IMR-90 (cell line): ENCODE results near the gene POLR1A. TPM values are rescaled to one million over a fixed set of nuclear protein-coding genes. Genes with fewer than 3 reads are reported as not detected.
A peak's percentile ranks its signal among the peaks of the same experiment; 100 is the strongest.

Source experiments
- ATAC-seq: fragments of 200-7000 bp; cut with Tn5 transposase; 2 replicates; pipeline ENCODE4 v1.9.1; 2020; ENCODE audit warnings: low read depth, mild to moderate bottlenecking, moderate library complexity
- BruUV-seq: library from RNA; stranded (reverse); fragments of 400-500 nt; replicated peaks from 2 replicates; lab custom pipeline; 2021; lab: Mats Ljungman, UMichigan
- CTCF ChIA-PET: fragments of 300-600 bp; formaldehyde crosslinking; extraction: SDS; loops from one replicate; lab custom pipeline; 2021; ENCODE audit warnings: antibody characterized with exemption; lab: Yijun Ruan, JAX
- POLR2A ChIA-PET: fragments of 300-600 bp; sonication (Branson Sonifier 250); formaldehyde crosslinking; loops from one replicate; lab custom pipeline; 2022; ENCODE audit warnings: antibody characterized with exemption; ENCODE audit not compliant: unreplicated experiment; lab: Charles Lee
- DNase-seq: peaks from one replicate; pipeline ENCODE4 v3.0.0; 2013
- H2AFZ ChIP-seq: replicated peaks from 2 replicates; pipeline ENCODE3; 2013; ENCODE audit warnings: low read length, mild to moderate bottlenecking; ENCODE audit not compliant: poor library complexity
- H2AK5ac ChIP-seq: 2 replicates; pipeline ENCODE4 v1.6.1; 2013; ENCODE audit warnings: low read depth, low read length, inconsistent platforms
- H2AK9ac ChIP-seq: replicated peaks from 2 replicates; pipeline ENCODE3; 2013; ENCODE audit warnings: mild to moderate bottlenecking, low read depth, low read length, moderate library complexity; ENCODE audit not compliant: poor library complexity
- H2BK120ac ChIP-seq: 2 replicates; pipeline ENCODE4 v1.6.1; 2013; ENCODE audit warnings: low read depth, low read length, inconsistent platforms
- H2BK15ac ChIP-seq: 3 replicates; pipeline ENCODE4 v1.6.1; 2013; ENCODE audit warnings: low read depth, low read length, inconsistent platforms
- H2BK20ac ChIP-seq: 2 replicates; pipeline ENCODE4 v1.6.1; 2013; ENCODE audit warnings: low read depth, mild to moderate bottlenecking, inconsistent platforms, low read length, moderate library complexity
- H2BK5ac ChIP-seq: 2 replicates; pipeline ENCODE4 v1.6.1; 2013; ENCODE audit warnings: mild to moderate bottlenecking, low read depth, low read length, inconsistent platforms; ENCODE audit not compliant: poor library complexity, severe bottlenecking
- H3K14ac ChIP-seq: replicated peaks from 2 replicates; pipeline ENCODE4 v1.6.1; 2013; ENCODE audit warnings: low read depth, low read length, inconsistent platforms
- H3K18ac ChIP-seq: 2 replicates; pipeline ENCODE4 v1.6.1; 2013; ENCODE audit warnings: low read depth, low read length, control low read depth
- H3K23ac ChIP-seq: 2 replicates; pipeline ENCODE4 v1.6.1; 2013; ENCODE audit warnings: low read depth, low read length, inconsistent platforms
- H3K27ac ChIP-seq: 2 replicates; pipeline ENCODE4 v1.5.1; 2013; ENCODE audit warnings: mild to moderate bottlenecking, control low read depth, low read length; ENCODE audit not compliant: insufficient read depth
- H3K27me3 ChIP-seq: 2 replicates; pipeline ENCODE4 v1.6.1; 2013; ENCODE audit warnings: low read length; ENCODE audit not compliant: control insufficient read depth, insufficient read depth
- H3K36me3 ChIP-seq: 2 replicates; pipeline ENCODE4 v1.6.1; 2013; ENCODE audit warnings: low read length, mixed read lengths; ENCODE audit not compliant: control insufficient read depth, insufficient read depth
- H3K4ac ChIP-seq: 2 replicates; pipeline ENCODE4 v1.6.1; 2013; ENCODE audit warnings: low read depth, low read length, inconsistent platforms
- H3K4me1 ChIP-seq: 2 replicates; pipeline ENCODE4 v1.6.1; 2013; ENCODE audit warnings: low read length, mixed read lengths; ENCODE audit not compliant: control insufficient read depth, insufficient read depth
- H3K4me2 ChIP-seq: 2 replicates; pipeline ENCODE4 v1.6.1; 2013; ENCODE audit warnings: low read depth, mild to moderate bottlenecking, control low read depth, low read length, moderate library complexity
- H3K4me3 ChIP-seq: 2 replicates; pipeline ENCODE4 v1.5.1; 2013; ENCODE audit warnings: low read depth, mild to moderate bottlenecking, control low read depth, low read length, moderate library complexity; ENCODE audit not compliant: insufficient read depth
- H3K56ac ChIP-seq: 2 replicates; pipeline ENCODE4 v1.6.1; 2013; ENCODE audit warnings: low read length, inconsistent platforms; ENCODE audit not compliant: insufficient read depth; ENCODE audit errors: extremely low read depth
- H3K79me1 ChIP-seq, 2 experiments: 2 replicates each; pipeline ENCODE4 v1.6.1; 2013; ENCODE audit warnings: low read length in 2 of 2, inconsistent platforms in 1 of 2, low read depth in 1 of 2
- H3K9ac ChIP-seq: 2 replicates; pipeline ENCODE4 v1.6.1; 2013; ENCODE audit warnings: low read depth, low read length, control low read depth
- H3K9me1 ChIP-seq: 2 replicates; pipeline ENCODE4 v1.6.1; 2013; ENCODE audit warnings: low read length, inconsistent platforms; ENCODE audit not compliant: insufficient read depth
- H3K9me3 ChIP-seq: 2 replicates; pipeline ENCODE4 v1.6.1; 2013; ENCODE audit warnings: low read length; ENCODE audit not compliant: control insufficient read depth, insufficient read depth
- H4K20me1 ChIP-seq: 2 replicates; pipeline ENCODE4 v1.6.1; 2013; ENCODE audit warnings: low read length, inconsistent platforms; ENCODE audit not compliant: insufficient read depth
- H4K5ac ChIP-seq: 2 replicates; pipeline ENCODE4 v1.6.1; 2013; ENCODE audit warnings: mild to moderate bottlenecking, low read depth, low read length, control low read depth
- H4K8ac ChIP-seq, 2 experiments: 2 replicates each; pipeline ENCODE4 v1.6.1; 2013; ENCODE audit warnings: low read depth in 2 of 2, low read length in 2 of 2, control low read depth in 1 of 2, inconsistent platforms in 1 of 2
- H4K91ac ChIP-seq: 2 replicates; pipeline ENCODE4 v1.6.1; 2013; ENCODE audit warnings: low read depth, low read length, inconsistent platforms; ENCODE audit not compliant: insufficient read depth
- BHLHE40 ChIP-seq: fragments of 150-350 bp; IDR thresholded peaks from 2 replicates; pipeline ENCODE4 v1.6.1; 2016; ENCODE audit warnings: mild to moderate bottlenecking, low read depth, low read length
- CHD1 ChIP-seq: IDR thresholded peaks from 2 replicates; pipeline ENCODE4 v1.6.1; 2012; ENCODE audit warnings: low read depth, low read length, improper control_type of control experiment
- ELK1 ChIP-seq: fragments of 150-350 bp; IDR thresholded peaks from 2 replicates; pipeline ENCODE4 v1.6.1; 2016; ENCODE audit warnings: low read depth, mild to moderate bottlenecking, low read length, moderate library complexity, borderline replicate concordance
- FOS ChIP-seq: fragments of 150-350 bp; IDR thresholded peaks from 2 replicates; pipeline ENCODE4 v1.6.1; 2016; ENCODE audit warnings: low read depth, low read length
- MAFK ChIP-seq: IDR thresholded peaks from 2 replicates; pipeline ENCODE4 v1.6.1; 2012; ENCODE audit warnings: low read depth, low read length, improper control_type of control experiment
- MAZ ChIP-seq: IDR thresholded peaks from 2 replicates; pipeline ENCODE4 v1.6.1; 2012; ENCODE audit warnings: low read depth, mild to moderate bottlenecking, low read length, improper control_type of control experiment, moderate library complexity, borderline replicate concordance
- MXI1 ChIP-seq: IDR thresholded peaks from 2 replicates; pipeline ENCODE4 v1.6.1; 2012; ENCODE audit warnings: low read depth, mild to moderate bottlenecking, low read length, moderate library complexity, borderline replicate concordance
- NFE2L2 ChIP-seq: fragments of 150-350 bp; IDR thresholded peaks from 2 replicates; pipeline ENCODE4 v1.6.1; 2016; ENCODE audit warnings: low read depth, mild to moderate bottlenecking, low read length
- POLR2A ChIP-seq: IDR thresholded peaks from 2 replicates; pipeline ENCODE4 v1.6.1; 2012; ENCODE audit warnings: mild to moderate bottlenecking, low read depth, low read length
- RAD21 ChIP-seq: IDR thresholded peaks from 2 replicates; pipeline ENCODE4 v1.6.1; 2012; ENCODE audit warnings: low read length, improper control_type of control experiment
- RCOR1 ChIP-seq: IDR thresholded peaks from 2 replicates; pipeline ENCODE4 v1.6.1; 2012; ENCODE audit warnings: mild to moderate bottlenecking, low read length, improper control_type of control experiment; ENCODE audit not compliant: insufficient replicate concordance
- RFX5 ChIP-seq: IDR thresholded peaks from 2 replicates; pipeline ENCODE4 v1.8.0; 2012; ENCODE audit warnings: low read depth, mild to moderate bottlenecking, low read length, moderate library complexity
- SMC3 ChIP-seq: fragments of 150-350 bp; IDR thresholded peaks from 2 replicates; pipeline ENCODE4 v1.6.1; 2016; ENCODE audit warnings: low read depth, mild to moderate bottlenecking, antibody characterized with exemption, low read length, moderate library complexity
- WGBS, 2 experiments: methylation state at CpG; one replicate each; pipeline versions ENCODE4 v1.1.5 to v1.1.7; 2013; ENCODE audit warnings: missing lambda C conversion rate in 2 of 2; ENCODE audit not compliant: insufficient read length in 1 of 2; ENCODE audit errors: extremely low coverage in 2 of 2; 5-methylcytosine and 5-hydroxymethylcytosine counted together
- dilution Hi-C: fragments of 300-500 bp; cut with HindIII; formaldehyde crosslinking; loops from one replicate; pipeline ENCODE4 v1.14.3; 2018; ENCODE audit warnings: low sequenced_read_pairs; ENCODE audit not compliant: unreplicated experiment
- in situ Hi-C: fragments of 300-500 bp; cut with MboI; formaldehyde crosslinking; loops from 3 replicates; pipeline ENCODE4 v1.14.3; 2019; ENCODE audit warnings: low sequenced_read_pairs, inconsistent platforms, mixed read lengths
- intact Hi-C: fragments of 100-400 bp; cut with micrococcal nuclease; formaldehyde crosslinking; loops from 2 replicates; pipeline ENCODE4 v1.10.0; 2022
- polyA plus RNA-seq, 3 experiments: library from polyadenylated mRNA; depleted of rRNA; stranded (reverse); fragments of >200 nt; gene quantifications; 2 replicates each; pipeline ENCODE4 v1.2.3, GENCODE V29; 2012; ENCODE audit warnings: low replicate concordance in 1 of 3
- total RNA-seq: library from RNA; depleted of rRNA; stranded (reverse); fragments of >200 nt; gene quantifications from 2 replicates; pipeline ENCODE4 v1.2.3, GENCODE V29; 2012
- TF ChIP-seq, protein P1 (sequence below): conservative IDR thresholded peaks from 2 replicates; pipeline ENCODE4 v1.5.1; 2012; ENCODE audit warnings: mild to moderate bottlenecking, low read depth, low read length, improper control_type of control experiment
- TF ChIP-seq, protein P2 (sequence below): fragments of 150-350 bp; IDR thresholded peaks from 2 replicates; pipeline ENCODE4 v1.6.1; 2017; ENCODE audit warnings: mild to moderate bottlenecking, antibody characterized with exemption, low read length, low read depth

Gene POLR1A
- total and polyA plus RNA-seq, 2 of the 4 experiments (the other 2 are of a cell fraction) = 7.6 to 27.4 TPM

GRCh38 chr2:86037795-86038192 is 67.9 kb downstream of the POLR1A start:
- intact Hi-C loops = loop anchor here (1.0 to 5.0 kb wide), 5 partner anchors 39 to 211 kb away; no protein-coding TSS in a partner anchor
- TF ChIP-seq, protein P1, sequence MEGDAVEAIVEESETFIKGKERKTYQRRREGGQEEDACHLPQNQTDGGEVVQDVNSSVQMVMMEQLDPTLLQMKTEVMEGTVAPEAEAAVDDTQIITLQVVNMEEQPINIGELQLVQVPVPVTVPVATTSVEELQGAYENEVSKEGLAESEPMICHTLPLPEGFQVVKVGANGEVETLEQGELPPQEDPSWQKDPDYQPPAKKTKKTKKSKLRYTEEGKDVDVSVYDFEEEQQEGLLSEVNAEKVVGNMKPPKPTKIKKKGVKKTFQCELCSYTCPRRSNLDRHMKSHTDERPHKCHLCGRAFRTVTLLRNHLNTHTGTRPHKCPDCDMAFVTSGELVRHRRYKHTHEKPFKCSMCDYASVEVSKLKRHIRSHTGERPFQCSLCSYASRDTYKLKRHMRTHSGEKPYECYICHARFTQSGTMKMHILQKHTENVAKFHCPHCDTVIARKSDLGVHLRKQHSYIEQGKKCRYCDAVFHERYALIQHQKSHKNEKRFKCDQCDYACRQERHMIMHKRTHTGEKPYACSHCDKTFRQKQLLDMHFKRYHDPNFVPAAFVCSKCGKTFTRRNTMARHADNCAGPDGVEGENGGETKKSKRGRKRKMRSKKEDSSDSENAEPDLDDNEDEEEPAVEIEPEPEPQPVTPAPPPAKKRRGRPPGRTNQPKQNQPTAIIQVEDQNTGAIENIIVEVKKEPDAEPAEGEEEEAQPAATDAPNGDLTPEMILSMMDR = no peak
- TF ChIP-seq SMC3 = no peak
- no peak for TF ChIP-seq FOS
- no peak for TF ChIP-seq BHLHE40
- TF ChIP-seq POLR2A = no peak
- no peak for TF ChIP-seq MXI1
- no peak for TF ChIP-seq RCOR1
- TF ChIP-seq RAD21 = no peak
- TF ChIP-seq CHD1 = no peak
- TF ChIP-seq, protein P2, sequence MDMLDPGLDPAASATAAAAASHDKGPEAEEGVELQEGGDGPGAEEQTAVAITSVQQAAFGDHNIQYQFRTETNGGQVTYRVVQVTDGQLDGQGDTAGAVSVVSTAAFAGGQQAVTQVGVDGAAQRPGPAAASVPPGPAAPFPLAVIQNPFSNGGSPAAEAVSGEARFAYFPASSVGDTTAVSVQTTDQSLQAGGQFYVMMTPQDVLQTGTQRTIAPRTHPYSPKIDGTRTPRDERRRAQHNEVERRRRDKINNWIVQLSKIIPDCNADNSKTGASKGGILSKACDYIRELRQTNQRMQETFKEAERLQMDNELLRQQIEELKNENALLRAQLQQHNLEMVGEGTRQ = no peak
- no peak for TF ChIP-seq NFE2L2
- no peak for TF ChIP-seq MAFK
- no peak for TF ChIP-seq RFX5
- TF ChIP-seq ELK1 = no peak
- no peak for TF ChIP-seq MAZ

More at GRCh38 chr2:86037795-86038192, 67.9 kb downstream of the POLR1A start:
- ATAC-seq (peak; percentile 15), DNase-seq (no peak)
- Histone ChIP-seq H3K23ac (0 out of 2 replicates have a peak overlapping the region, but pooled peaks have one; percentile 9), H2AK5ac (0 out of 2 replicates have a peak overlapping the region, but pooled peaks have one; percentile 6), H2BK120ac (peak overlapping the region; percentile 70), H3K79me1 (peaks cover 0 to 37% of the 10 kb centered on the region in 2 experiments; a peak in 2 of 4 replicates), H4K5ac (peak overlapping the region; percentile 7; the same call in 1 of the 2 replicates), H3K9me1 (peaks cover 33% of the 10 kb centered on the region), H3K9ac (no peak overlapping the region), H4K20me1 (no peaks in the 10 kb centered on the region; the same call in 1 of the 2 replicates), H4K91ac (peak overlapping the region; percentile 40), H3K36me3 (peaks cover 48% of the 10 kb centered on the region), H2BK5ac (peak overlapping the region; percentile 1), H2AFZ (no peak overlapping the region), H3K4me1 (peaks cover 29% of the 10 kb centered on the region), H2BK20ac (peak overlapping the region; percentile 79; the same call in 1 of the 2 replicates), H4K8ac (peak overlapping the region in 1 of 2 experiments; percentile 59; a peak in 1 of 4 replicates), H3K18ac (peak overlapping the region; percentile 8; the same call in 1 of the 2 replicates), H3K14ac (peak overlapping the region; percentile 85), H3K27ac (peak overlapping the region; percentile 10; the same call in 1 of the 2 replicates), H2BK15ac (0 out of 3 replicates have a peak overlapping the region, but pooled peaks have one; percentile 7), H3K4me2 (peak overlapping the region; percentile 3; the same call in 1 of the 2 replicates), H2AK9ac (peak overlapping the region; percentile 62), H3K9me3 (no peaks in the 10 kb centered on the region), H3K4ac (peak overlapping the region; percentile 81), H3K4me3 (no peak overlapping the region), H3K56ac (no peak overlapping the region; the same call in 1 of the 2 replicates), H3K27me3 (no peaks in the 10 kb centered on the region)
- ChIA-PET POLR2A (interaction anchor here (0.9 kb wide), 1 partner anchor 149 kb away, joined by 3 read pairs; the partner anchor contains the start of gene ST3GAL5), CTCF (interaction anchor here (1.0 to 2.2 kb wide), 5 partner anchors 42 to 224 kb away, joined by 3 to 6 read pairs (median 4); partner anchors contain the start of gene ST3GAL5)
- dilution Hi-C loops (no loop called here), in situ Hi-C loops (no loop called here)
- no CpG with 5 or more reads among the region's 7 CpGs for WGBS, 2 experiments
- no TSS peak for BruUV-seq
